WTC11 (cell line): ENCODE data around the gene ITGA11.

Source experiments
- ARID4B ChIP-seq: sonication (generic); formaldehyde crosslinking; IDR thresholded peaks from 2 replicates; pipeline ENCODE4 v1.8.0; 2023; ENCODE audit warnings: missing genetic modification reagents, mild to moderate bottlenecking, borderline replicate concordance
- ATF1 ChIP-seq: sonication (generic); formaldehyde crosslinking; IDR thresholded peaks from 2 replicates; pipeline ENCODE4 v1.8.1; 2023; ENCODE audit warnings: mild to moderate bottlenecking, moderate library complexity, missing genetic modification reagents
- CTCF ChIP-seq: fragments of 200-600 bp; IDR thresholded peaks from 2 replicates; pipeline ENCODE4 v1.8.0; 2022; ENCODE audit warnings: antibody characterized with exemption
- JUN ChIP-seq: sonication (generic); formaldehyde crosslinking; IDR thresholded peaks from 2 replicates; pipeline ENCODE4 v1.8.0; 2023; ENCODE audit warnings: mild to moderate bottlenecking, missing genetic modification reagents
- MAX ChIP-seq: sonication (generic); formaldehyde crosslinking; IDR thresholded peaks from 2 replicates; pipeline ENCODE4 v1.8.0; 2022; ENCODE audit warnings: mild to moderate bottlenecking, missing genetic modification reagents
- NR3C1 ChIP-seq: sonication (generic); formaldehyde crosslinking; conservative IDR thresholded peaks from 2 replicates; pipeline ENCODE4 v1.8.1; 2023; ENCODE audit warnings: low read depth, mild to moderate bottlenecking, missing genetic modification reagents
- TP53 ChIP-seq: sonication (generic); formaldehyde crosslinking; IDR thresholded peaks from 2 replicates; pipeline ENCODE4 v1.8.1; 2023; ENCODE audit warnings: mild to moderate bottlenecking, missing genetic modification reagents
- TF ChIP-seq, protein P1 (sequence below): sonication (generic); formaldehyde crosslinking; IDR thresholded peaks from 2 replicates; pipeline ENCODE4 v1.8.1; 2022; ENCODE audit warnings: missing genetic modification reagents, borderline replicate concordance
- TF ChIP-seq, protein P2 (sequence below): sonication (generic); formaldehyde crosslinking; conservative IDR thresholded peaks from 2 replicates; pipeline ENCODE4 v1.8.1; 2023; ENCODE audit warnings: mild to moderate bottlenecking, low read depth, missing genetic modification reagents, moderate library complexity
- TF ChIP-seq, protein P3 (sequence below): sonication (generic); formaldehyde crosslinking; IDR thresholded peaks from 2 replicates; pipeline ENCODE4 v1.8.1; 2023; ENCODE audit warnings: mild to moderate bottlenecking, missing genetic modification reagents, moderate library complexity

- TF ChIP-seq ATF1 (CRISPR knock-in tag) (no peak), CTCF (no peak), NR3C1 (no peak), ARID4B (CRISPR knock-in tag) (no peak), TP53 (CRISPR knock-in tag) (no peak), MAX (CRISPR knock-in tag) (no peak), JUN (no peak)
- TF ChIP-seq, protein P1, sequence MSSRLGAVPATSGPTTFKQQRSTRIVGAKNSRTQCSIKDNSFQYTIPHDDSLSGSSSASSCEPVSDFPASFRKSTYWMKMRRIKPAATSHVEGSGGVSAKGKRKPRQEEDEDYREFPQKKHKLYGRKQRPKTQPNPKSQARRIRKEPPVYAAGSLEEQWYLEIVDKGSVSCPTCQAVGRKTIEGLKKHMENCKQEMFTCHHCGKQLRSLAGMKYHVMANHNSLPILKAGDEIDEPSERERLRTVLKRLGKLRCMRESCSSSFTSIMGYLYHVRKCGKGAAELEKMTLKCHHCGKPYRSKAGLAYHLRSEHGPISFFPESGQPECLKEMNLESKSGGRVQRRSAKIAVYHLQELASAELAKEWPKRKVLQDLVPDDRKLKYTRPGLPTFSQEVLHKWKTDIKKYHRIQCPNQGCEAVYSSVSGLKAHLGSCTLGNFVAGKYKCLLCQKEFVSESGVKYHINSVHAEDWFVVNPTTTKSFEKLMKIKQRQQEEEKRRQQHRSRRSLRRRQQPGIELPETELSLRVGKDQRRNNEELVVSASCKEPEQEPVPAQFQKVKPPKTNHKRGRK: no peak
- TF ChIP-seq, protein P2, sequence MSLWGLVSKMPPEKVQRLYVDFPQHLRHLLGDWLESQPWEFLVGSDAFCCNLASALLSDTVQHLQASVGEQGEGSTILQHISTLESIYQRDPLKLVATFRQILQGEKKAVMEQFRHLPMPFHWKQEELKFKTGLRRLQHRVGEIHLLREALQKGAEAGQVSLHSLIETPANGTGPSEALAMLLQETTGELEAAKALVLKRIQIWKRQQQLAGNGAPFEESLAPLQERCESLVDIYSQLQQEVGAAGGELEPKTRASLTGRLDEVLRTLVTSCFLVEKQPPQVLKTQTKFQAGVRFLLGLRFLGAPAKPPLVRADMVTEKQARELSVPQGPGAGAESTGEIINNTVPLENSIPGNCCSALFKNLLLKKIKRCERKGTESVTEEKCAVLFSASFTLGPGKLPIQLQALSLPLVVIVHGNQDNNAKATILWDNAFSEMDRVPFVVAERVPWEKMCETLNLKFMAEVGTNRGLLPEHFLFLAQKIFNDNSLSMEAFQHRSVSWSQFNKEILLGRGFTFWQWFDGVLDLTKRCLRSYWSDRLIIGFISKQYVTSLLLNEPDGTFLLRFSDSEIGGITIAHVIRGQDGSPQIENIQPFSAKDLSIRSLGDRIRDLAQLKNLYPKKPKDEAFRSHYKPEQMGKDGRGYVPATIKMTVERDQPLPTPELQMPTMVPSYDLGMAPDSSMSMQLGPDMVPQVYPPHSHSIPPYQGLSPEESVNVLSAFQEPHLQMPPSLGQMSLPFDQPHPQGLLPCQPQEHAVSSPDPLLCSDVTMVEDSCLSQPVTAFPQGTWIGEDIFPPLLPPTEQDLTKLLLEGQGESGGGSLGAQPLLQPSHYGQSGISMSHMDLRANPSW: no peak
- TF ChIP-seq, protein P3, sequence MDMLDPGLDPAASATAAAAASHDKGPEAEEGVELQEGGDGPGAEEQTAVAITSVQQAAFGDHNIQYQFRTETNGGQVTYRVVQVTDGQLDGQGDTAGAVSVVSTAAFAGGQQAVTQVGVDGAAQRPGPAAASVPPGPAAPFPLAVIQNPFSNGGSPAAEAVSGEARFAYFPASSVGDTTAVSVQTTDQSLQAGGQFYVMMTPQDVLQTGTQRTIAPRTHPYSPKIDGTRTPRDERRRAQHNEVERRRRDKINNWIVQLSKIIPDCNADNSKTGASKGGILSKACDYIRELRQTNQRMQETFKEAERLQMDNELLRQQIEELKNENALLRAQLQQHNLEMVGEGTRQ: no peak
These were observed 46.8 kb downstream of the ITGA11 start for GRCh38 chr15:68385240-68385561.
